GM12892 (cell line): ENCODE measurements around the gene KLK14.

Experiments
- POLR2A ChIP-seq: IDR thresholded peaks from 2 replicates; pipeline ENCODE4 v1.6.1; 2011; ENCODE audit warnings: low read depth, low read length, control low read depth
- POLR2AphosphoS5 ChIP-seq: IDR thresholded peaks from 2 replicates; pipeline ENCODE4 v1.6.1; 2011; ENCODE audit warnings: low read depth, low read length, control low read depth

DNA sequence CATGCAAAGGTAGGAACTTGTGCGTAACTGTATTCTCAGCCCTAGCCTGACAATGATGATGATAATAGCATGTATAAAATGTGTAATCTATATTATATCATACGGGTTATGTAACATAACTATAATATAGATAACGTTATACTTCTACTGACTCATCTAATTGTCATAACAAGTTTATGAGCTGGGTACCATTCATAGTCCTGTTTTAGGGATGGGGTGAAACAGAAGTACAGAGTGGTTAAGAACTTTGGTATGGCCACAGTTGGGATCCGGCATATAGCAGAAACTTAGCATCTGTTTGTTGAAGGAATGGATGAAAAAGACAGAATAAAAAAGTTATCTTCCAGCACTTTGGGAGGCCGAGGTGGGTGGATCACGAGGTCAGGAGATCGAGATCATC, 20.3 kb upstream of the KLK14 start:
- TF ChIP-seq POLR2AphosphoS5: no peak
- no peak for TF ChIP-seq POLR2A
